SK-N-MC (cell line): Measurements from ENCODE around the gene SCARB2.
"Not testable (repeated sequence)": the region's sequence is repeated elsewhere in the genome, so short reads cannot be mapped to it uniquely, and the experiment has no call there.

Source experiments
- DNase-seq: peaks from one replicate; pipeline ENCODE4 v3.0.0-alpha.2; 2011; ENCODE audit warnings: low read depth, low spot score
- H3K27ac ChIP-seq: fragments of 200-600 bp; sonication (generic); 2 replicates; pipeline ENCODE4 v1.5.1; 2016; ENCODE audit warnings: mixed run types
- H3K36me3 ChIP-seq: fragments of 200-600 bp; sonication (generic); 2 replicates; pipeline ENCODE4 v1.6.1; 2017; ENCODE audit warnings: antibody characterized with exemption, low read length, mixed read lengths; ENCODE audit not compliant: insufficient read depth
- H3K4me3 ChIP-seq: fragments of 200-600 bp; sonication (generic); 2 replicates; pipeline ENCODE4 v1.5.1; 2016
- H3K9ac ChIP-seq: fragments of 200-600 bp; sonication (generic); 2 replicates; pipeline ENCODE4 v1.8.0; 2017; ENCODE audit warnings: mixed run types, mixed read lengths; ENCODE audit not compliant: insufficient read length
- H3K9me3 ChIP-seq: fragments of 200-600 bp; sonication (generic); 2 replicates; pipeline ENCODE4 v1.6.1; 2017; ENCODE audit warnings: low read depth, mild to moderate bottlenecking, antibody characterized with exemption, low read length, moderate library complexity, mixed read lengths
- EZH2 ChIP-seq: fragments of 200-600 bp; sonication (generic); IDR thresholded peaks from one replicate; pipeline ENCODE4 v1.6.1; 2017; ENCODE audit warnings: antibody characterized with exemption
- FOXP2 ChIP-seq: optimal IDR thresholded peaks from 2 replicates; pipeline ENCODE3; 2011; ENCODE audit warnings: mild to moderate bottlenecking, moderate library complexity; ENCODE audit not compliant: insufficient read depth; ENCODE audit errors: extremely low read length, control extremely low read depth
- POLR2AphosphoS5 ChIP-seq: IDR thresholded peaks from 2 replicates; pipeline ENCODE4 v1.6.1; 2012; ENCODE audit warnings: mild to moderate bottlenecking, low read depth, low read length, borderline replicate concordance

SCARB2 gene

DNA sequence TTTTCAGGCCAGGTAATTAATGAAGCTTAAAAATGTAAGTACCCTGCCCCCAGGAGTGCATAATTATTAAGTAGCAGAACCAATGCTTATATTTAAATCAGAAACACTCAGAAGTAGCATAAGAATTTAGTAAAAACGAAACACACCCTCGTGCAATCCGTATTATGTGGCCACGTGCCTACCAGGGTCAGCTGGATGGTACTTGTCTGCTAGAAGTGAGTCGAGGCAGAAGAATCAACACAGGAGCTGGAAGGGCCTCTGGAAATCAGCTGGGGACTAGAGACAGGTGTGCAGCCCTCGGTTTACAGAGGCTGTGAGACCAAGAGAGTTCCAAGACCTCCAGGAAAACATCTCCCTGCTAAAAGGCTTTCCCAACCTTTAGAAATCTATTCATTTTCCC is 37.3 kb upstream of the SCARB2 start:
- H3K27ac ChIP-seq, result no peak overlapping the region
- no peak for DNase-seq
- H3K4me3 ChIP-seq, result peak overlapping the region; percentile 72
- no peak for TF ChIP-seq POLR2AphosphoS5
- H3K9ac ChIP-seq, result no peak overlapping the region
- H3K9me3 ChIP-seq, result no peaks in the 10 kb centered on the region
- H3K36me3 ChIP-seq, result no peaks in the 10 kb centered on the region

GRCh38 chr4:76246852-76247251 is 33.2 kb upstream of the SCARB2 start:
- no peak overlapping the region for H3K9ac ChIP-seq
- no peak for TF ChIP-seq EZH2
- TF ChIP-seq POLR2AphosphoS5, result no peak
- TF ChIP-seq FOXP2, result no peak
- no peak for DNase-seq
- no peaks in the 10 kb centered on the region for H3K9me3 ChIP-seq
- no peak overlapping the region for H3K4me3 ChIP-seq
- no peaks in the 10 kb centered on the region for H3K36me3 ChIP-seq
- no peak overlapping the region for H3K27ac ChIP-seq

- no peak for TF ChIP-seq FOXP2
- no peak for TF ChIP-seq POLR2AphosphoS5
- TF ChIP-seq EZH2, result no peak
- DNase-seq, result no peak
- Histone ChIP-seq H3K36me3 (no peaks in the 10 kb centered on the region), H3K27ac (no peak overlapping the region), H3K9me3 (no peaks in the 10 kb centered on the region), H3K4me3 (no peak overlapping the region), H3K9ac (no peak overlapping the region)
Observed at GRCh38 chr4:76246025-76246424, 32.4 kb upstream of the SCARB2 start.

DNA sequence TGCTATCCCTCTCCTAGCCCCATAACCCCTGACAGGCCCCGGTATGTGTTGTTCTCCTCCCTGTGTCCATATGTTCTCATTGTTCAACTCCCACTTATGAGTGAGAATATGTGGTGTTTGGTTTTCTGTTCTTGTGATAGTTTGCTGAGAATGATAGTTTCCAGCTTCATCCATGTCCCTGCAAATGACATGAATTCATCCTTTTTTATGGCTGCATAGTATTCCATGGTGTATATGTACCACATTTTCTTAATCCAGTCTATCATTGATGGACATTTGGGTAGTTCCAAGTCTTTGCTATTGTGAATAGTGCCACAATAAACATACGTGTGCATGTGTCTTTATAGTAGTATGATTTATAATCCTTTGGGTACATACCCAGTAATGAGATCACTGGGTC is 30.3 kb upstream of the SCARB2 start:
- not testable (repeated sequence) for H3K9me3 ChIP-seq, H3K4me3 ChIP-seq, DNase-seq, H3K27ac ChIP-seq, H3K9ac ChIP-seq, H3K36me3 ChIP-seq

DNA sequence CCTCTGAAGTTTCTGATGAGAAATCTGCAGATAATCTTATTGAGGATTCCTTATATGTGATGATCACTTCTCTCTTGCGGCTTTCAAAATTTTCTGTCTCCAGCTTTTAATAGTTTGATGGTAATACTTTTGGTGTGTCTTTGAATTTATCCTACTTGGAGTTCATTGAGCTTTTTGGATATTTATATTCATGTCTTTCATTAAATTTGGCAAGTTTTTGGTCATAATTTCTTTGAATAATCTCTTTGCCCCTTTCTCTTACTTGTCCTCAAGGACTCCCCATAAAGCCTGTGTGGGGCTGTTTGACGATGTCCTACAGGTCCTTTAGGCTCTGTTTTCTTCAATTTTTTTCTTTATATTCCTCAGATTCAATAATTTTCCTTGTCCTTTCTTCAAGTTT is 26.6 kb upstream of the SCARB2 start:
- DNase-seq, result no peak
- Histone ChIP-seq H3K36me3 (no peaks in the 10 kb centered on the region), H3K4me3 (no peak overlapping the region), H3K27ac (no peak overlapping the region), H3K9me3 (no peaks in the 10 kb centered on the region; the same call in 1 of the 2 replicates), H3K9ac (no peak overlapping the region)
- no peak for TF ChIP-seq POLR2AphosphoS5
- TF ChIP-seq FOXP2, result no peak

DNA sequence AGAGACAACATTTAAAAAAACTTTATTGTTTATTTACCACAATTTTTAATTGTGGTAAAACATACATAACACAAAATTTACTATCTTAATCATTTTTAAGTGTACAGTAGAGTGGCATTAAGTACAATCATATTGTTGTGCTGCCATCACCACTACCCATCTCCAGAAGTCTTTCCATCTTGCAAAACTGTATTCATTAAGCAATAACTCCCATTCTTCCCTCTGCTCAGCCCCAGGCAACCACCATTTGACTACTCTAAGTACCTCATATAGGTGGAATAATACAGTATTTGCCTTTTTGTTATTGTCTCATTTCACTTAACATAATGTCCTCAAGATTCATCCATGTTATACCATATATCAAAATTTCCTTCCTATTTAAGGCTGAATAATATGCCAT is 25.1 kb upstream of the SCARB2 start:
- H3K27ac ChIP-seq, result no peak overlapping the region
- H3K9me3 ChIP-seq, result no peaks in the 10 kb centered on the region; the same call in 1 of the 2 replicates
- H3K36me3 ChIP-seq, result no peaks in the 10 kb centered on the region
- no peak overlapping the region for H3K4me3 ChIP-seq
- no peak for DNase-seq
- TF ChIP-seq POLR2AphosphoS5, result no peak
- TF ChIP-seq EZH2, result no peak
- no peak for TF ChIP-seq FOXP2
- H3K9ac ChIP-seq, result no peak overlapping the region

DNA sequence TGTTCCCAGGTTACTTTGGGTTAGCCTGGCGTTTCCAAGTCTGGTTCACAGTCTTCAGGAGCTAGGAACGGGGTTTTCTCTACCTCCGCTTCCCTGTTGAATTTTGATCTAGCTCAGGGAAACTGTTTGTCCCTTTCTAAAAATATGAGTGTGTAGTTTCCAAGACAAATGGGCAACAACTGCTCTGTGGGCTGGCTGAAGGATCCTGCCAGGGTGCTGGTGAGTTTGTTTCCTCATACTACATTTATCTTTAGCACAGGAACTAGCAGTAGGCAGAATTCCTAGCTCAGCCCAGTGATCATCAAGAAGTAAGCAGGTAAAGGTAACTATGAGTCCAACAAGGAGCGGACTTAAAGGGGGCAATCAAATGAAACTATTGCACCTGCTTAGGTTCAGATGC is 24.6 kb upstream of the SCARB2 start:
- Histone ChIP-seq H3K27ac (no peak overlapping the region), H3K4me3 (no peak overlapping the region), H3K9me3 (no peaks in the 10 kb centered on the region; the same call in 1 of the 2 replicates), H3K36me3 (no peaks in the 10 kb centered on the region), H3K9ac (no peak overlapping the region)
- DNase-seq, result no peak
- TF ChIP-seq POLR2AphosphoS5 (no peak), FOXP2 (no peak), EZH2 (no peak)

GRCh38 chr4:76235915-76236314 is 22.3 kb upstream of the SCARB2 start:
- TF ChIP-seq FOXP2, result no peak
- TF ChIP-seq EZH2, result no peak
- no peak for TF ChIP-seq POLR2AphosphoS5
- Histone ChIP-seq H3K9me3 (no peaks in the 10 kb centered on the region; the same call in 1 of the 2 replicates), H3K36me3 (no peaks in the 10 kb centered on the region), H3K4me3 (no peak overlapping the region), H3K9ac (no peak overlapping the region), H3K27ac (no peak overlapping the region)
- DNase-seq, result no peak

- Histone ChIP-seq H3K36me3 (no peaks in the 10 kb centered on the region), H3K27ac (no peak overlapping the region), H3K9ac (no peak overlapping the region), H3K4me3 (no peak overlapping the region), H3K9me3 (no peaks in the 10 kb centered on the region; the same call in 1 of the 2 replicates)
- TF ChIP-seq FOXP2 (no peak), EZH2 (no peak), POLR2AphosphoS5 (no peak)
- DNase-seq, result no peak
Observed at GRCh38 chr4:76235407-76235806, 21.8 kb upstream of the SCARB2 start.

DNA sequence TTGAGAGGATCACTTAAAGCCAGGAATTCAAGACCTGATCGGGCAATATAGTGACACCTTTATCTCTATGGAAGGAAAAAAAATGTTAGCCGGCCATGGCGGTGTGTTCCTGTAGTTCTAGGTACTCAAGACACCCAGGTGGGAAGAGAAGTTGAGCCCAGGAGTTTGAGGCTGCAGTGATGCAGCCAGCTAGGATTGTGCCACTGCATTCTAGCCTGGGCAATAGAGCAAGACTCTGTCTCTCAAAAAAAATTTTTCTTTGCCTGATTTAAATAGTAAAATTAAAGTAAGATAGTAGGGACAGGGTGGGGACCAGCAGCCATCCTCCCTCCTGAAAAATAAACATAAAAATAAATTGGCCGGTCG is 21.0 kb upstream of the SCARB2 start:
- DNase-seq, result no peak
- TF ChIP-seq POLR2AphosphoS5, result no peak
- TF ChIP-seq EZH2, result no peak
- no peak for TF ChIP-seq FOXP2
- Histone ChIP-seq H3K9ac (no peak overlapping the region), H3K27ac (no peak overlapping the region), H3K9me3 (no peaks in the 10 kb centered on the region; the same call in 1 of the 2 replicates), H3K36me3 (no peaks in the 10 kb centered on the region), H3K4me3 (no peak overlapping the region)
